ENCODE data around the gene APOBEC4. TPM values are rescaled to one million over a fixed set of nuclear protein-coding genes. Genes with fewer than 3 reads are reported as not detected.
"Not testable (repeated sequence)": the region's sequence is repeated elsewhere in the genome, so short reads cannot be mapped to it uniquely, and the experiment has no call there.

The APOBEC4 gene
- total RNA-seq, 1 donor from 2014 or later = not detected

DNA sequence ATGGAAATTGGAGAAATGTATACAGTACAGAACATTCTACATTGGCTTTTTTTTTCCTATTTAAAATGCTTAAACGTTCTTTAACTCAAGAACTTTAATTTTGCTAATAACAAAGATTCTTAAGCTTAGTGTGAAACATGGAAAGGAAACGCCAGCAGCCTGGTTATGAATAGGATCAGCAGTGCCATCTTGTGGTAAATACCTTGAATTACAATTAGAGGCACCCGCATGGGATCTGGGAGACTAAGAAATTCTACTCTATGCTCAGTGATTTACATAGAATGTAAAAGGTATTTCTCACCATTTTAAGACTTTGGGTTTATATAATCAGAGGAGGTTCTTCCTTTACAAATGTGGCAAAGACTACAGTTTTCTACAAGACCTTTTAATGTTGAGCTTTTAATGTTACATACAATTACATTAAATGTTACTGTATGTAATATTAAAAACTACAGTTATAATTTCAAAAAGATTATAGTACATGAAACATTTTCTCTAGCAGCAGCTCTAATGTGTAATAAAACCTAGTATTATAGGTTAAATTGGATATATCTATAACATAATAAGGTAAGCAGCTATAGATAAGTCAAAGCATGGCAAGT is 32.1 kb upstream of the APOBEC4 start:
- Mint-ChIP-seq H3K4me3 (ENCODE audit: unreplicated experiment) (no peak overlapping the region), H3K27me3 (ENCODE audit: unreplicated experiment) (peaks cover 2% of the 10 kb centered on the region), H3K9me3 (ENCODE audit: unreplicated experiment) (peaks cover 2% of the 10 kb centered on the region), H3K27ac (ENCODE audit: unreplicated experiment) (no peak overlapping the region), H3K36me3 (ENCODE audit: unreplicated experiment) (peaks cover 11% of the 10 kb centered on the region), H3K4me1 (ENCODE audit: low read depth, unreplicated experiment) (no peaks in the 10 kb centered on the region)
- DNase-seq = no peak
- TF ChIP-seq, protein P1, sequence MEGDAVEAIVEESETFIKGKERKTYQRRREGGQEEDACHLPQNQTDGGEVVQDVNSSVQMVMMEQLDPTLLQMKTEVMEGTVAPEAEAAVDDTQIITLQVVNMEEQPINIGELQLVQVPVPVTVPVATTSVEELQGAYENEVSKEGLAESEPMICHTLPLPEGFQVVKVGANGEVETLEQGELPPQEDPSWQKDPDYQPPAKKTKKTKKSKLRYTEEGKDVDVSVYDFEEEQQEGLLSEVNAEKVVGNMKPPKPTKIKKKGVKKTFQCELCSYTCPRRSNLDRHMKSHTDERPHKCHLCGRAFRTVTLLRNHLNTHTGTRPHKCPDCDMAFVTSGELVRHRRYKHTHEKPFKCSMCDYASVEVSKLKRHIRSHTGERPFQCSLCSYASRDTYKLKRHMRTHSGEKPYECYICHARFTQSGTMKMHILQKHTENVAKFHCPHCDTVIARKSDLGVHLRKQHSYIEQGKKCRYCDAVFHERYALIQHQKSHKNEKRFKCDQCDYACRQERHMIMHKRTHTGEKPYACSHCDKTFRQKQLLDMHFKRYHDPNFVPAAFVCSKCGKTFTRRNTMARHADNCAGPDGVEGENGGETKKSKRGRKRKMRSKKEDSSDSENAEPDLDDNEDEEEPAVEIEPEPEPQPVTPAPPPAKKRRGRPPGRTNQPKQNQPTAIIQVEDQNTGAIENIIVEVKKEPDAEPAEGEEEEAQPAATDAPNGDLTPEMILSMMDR (IDR thresholded peaks at IDR 0.05; ENCODE audit: partially characterized antibody, unreplicated experiment) = peak; percentile 82

DNA sequence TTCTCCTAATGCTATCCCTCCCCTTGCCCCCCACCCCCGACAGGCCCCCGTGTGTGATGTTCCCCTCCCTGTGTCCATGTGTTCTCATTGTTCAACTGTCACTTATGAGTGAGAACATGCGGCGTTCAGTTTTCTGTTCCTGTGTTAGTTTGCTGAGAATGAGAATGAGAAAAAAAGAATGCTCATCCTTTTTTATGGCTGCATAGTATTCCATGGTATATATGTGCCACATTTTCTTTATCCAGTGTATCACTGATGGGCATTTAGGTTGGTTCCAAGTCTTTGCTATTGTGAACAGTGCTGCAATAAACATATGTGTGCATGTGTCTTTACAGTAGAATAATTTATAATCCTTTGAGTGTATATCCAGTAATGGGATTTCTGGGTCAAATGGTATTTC is 26.2 kb upstream of the APOBEC4 start:
- H3K4me1 Mint-ChIP-seq (ENCODE audit: low read depth, unreplicated experiment); DNase-seq; H3K4me3 Mint-ChIP-seq (ENCODE audit: unreplicated experiment); H3K27me3 Mint-ChIP-seq (ENCODE audit: unreplicated experiment); H3K27ac Mint-ChIP-seq (ENCODE audit: unreplicated experiment); H3K9me3 Mint-ChIP-seq (ENCODE audit: unreplicated experiment): not testable (repeated sequence)
- peaks cover 11% of the 10 kb centered on the region for H3K36me3 Mint-ChIP-seq (ENCODE audit: unreplicated experiment)

DNA sequence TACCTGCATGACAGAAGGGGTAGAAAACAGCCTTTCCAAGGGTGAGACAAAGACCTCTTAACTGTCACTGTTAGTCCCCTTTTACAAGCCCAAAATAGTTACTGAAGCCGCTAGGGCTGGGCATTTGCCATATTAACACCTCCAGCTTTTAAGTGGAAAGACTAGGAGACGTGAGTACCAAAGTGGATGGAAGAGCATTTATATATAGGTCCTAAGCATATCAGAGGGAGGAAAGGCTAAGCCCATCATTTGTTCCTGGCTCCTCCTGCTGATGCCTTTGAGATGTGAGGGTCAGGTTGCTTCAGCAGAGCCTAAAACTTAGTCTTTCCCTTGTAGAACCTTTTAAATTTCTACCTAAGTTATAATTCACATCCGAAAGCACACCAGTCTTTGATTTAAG is 25.7 kb upstream of the APOBEC4 start:
- no peak for DNase-seq
- Mint-ChIP-seq H3K4me1 (ENCODE audit: low read depth, unreplicated experiment) (no peaks in the 10 kb centered on the region), H3K27ac (ENCODE audit: unreplicated experiment) (no peak overlapping the region), H3K36me3 (ENCODE audit: unreplicated experiment) (peaks cover 9% of the 10 kb centered on the region), H3K27me3 (ENCODE audit: unreplicated experiment) (peaks cover 4% of the 10 kb centered on the region), H3K4me3 (ENCODE audit: unreplicated experiment) (no peak overlapping the region), H3K9me3 (ENCODE audit: unreplicated experiment) (peaks cover 2% of the 10 kb centered on the region)
- TF ChIP-seq, protein P1 (IDR thresholded peaks at IDR 0.05; ENCODE audit: partially characterized antibody, unreplicated experiment) = no peak

DNA sequence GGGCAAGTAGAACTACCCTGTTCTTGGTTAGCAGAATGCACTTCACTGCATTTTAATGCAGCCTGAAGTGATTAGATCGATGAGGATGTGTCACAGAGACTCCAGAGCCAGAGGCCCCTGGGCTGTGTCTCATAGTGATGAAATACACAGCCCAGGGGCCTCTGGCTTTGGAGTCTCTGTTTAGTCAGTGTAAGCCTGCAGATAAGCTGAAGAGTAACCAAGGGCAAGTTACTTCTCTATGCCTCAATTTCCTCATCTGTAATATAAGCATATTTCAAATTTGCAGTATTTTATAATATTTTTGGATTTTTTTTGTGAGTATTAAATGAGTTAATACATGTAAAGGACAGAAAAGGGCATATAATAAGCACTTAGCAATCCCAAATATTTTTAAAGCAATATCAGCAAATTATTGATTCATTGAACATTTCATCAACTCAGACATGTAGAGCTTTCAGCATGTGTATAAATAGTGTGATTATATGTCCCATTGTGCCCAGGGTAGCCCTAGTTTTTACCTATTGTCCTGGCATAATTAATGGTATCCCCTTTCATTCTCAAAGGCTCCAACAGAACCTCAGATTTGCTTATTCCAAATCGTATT is 23.6 kb upstream of the APOBEC4 start:
- H3K27ac Mint-ChIP-seq (ENCODE audit: unreplicated experiment) = no peak overlapping the region
- no peaks in the 10 kb centered on the region for H3K4me1 Mint-ChIP-seq (ENCODE audit: low read depth, unreplicated experiment)
- H3K9me3 Mint-ChIP-seq (ENCODE audit: unreplicated experiment) = no peaks in the 10 kb centered on the region
- TF ChIP-seq, protein P1 (IDR thresholded peaks at IDR 0.05; ENCODE audit: partially characterized antibody, unreplicated experiment) = no peak
- no peak for DNase-seq
- peaks cover 2% of the 10 kb centered on the region for H3K27me3 Mint-ChIP-seq (ENCODE audit: unreplicated experiment)
- peaks cover 5% of the 10 kb centered on the region for H3K36me3 Mint-ChIP-seq (ENCODE audit: unreplicated experiment)
- no peak overlapping the region for H3K4me3 Mint-ChIP-seq (ENCODE audit: unreplicated experiment)

DNA sequence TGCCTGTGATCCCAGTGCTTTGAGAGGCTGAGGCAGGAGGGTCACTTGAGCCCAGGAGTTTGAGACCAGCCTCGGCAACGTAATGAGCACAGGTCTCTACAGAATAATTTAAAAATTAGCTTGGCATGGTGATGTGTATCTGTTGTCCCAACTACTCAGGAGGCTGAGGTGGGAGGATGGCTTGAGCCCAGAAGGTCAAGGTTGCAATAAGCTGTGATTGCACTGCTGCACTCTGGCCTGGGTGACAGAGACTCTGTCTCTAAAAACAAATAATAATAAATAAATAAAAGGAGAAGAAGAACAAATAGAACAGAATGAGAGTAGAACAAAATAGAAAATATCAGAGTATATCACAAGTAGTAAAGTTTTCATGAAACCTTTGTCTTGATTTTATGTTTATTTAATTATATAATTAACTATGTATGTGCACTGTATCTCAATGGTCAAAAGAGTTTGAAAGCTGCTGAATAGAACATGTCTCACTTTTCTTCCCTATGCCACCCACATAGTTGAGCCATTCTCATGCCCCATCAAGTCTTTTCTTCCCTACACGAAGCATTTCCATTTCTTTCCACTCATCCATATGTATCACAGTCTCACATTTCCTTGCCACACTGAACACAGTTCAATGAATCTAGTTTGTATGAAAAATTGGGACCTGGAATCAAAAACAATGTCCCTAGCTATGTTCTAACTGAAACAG is 22.9 kb upstream of the APOBEC4 start:
- H3K9me3 Mint-ChIP-seq (ENCODE audit: unreplicated experiment) = no peaks in the 10 kb centered on the region
- no peak overlapping the region for H3K27ac Mint-ChIP-seq (ENCODE audit: unreplicated experiment)
- H3K27me3 Mint-ChIP-seq (ENCODE audit: unreplicated experiment) = peaks cover 2% of the 10 kb centered on the region
- no peak for DNase-seq
- H3K4me3 Mint-ChIP-seq (ENCODE audit: unreplicated experiment) = no peak overlapping the region
- no peaks in the 10 kb centered on the region for H3K4me1 Mint-ChIP-seq (ENCODE audit: low read depth, unreplicated experiment)
- TF ChIP-seq, protein P1 (IDR thresholded peaks at IDR 0.05; ENCODE audit: partially characterized antibody, unreplicated experiment) = no peak
- peaks cover 5% of the 10 kb centered on the region for H3K36me3 Mint-ChIP-seq (ENCODE audit: unreplicated experiment)
